Immature natural killer cell (primary cell): ENCODE data around the gene ARMC6. TPM values are rescaled to one million over a fixed set of nuclear protein-coding genes. Genes with fewer than 3 reads are reported as not detected.
"Not testable (repeated sequence)": the region's sequence is repeated elsewhere in the genome, so short reads cannot be mapped to it uniquely, and the experiment has no call there.

Source experiments
- DNase-seq, 3 donors: peaks; one replicate each; pipeline ENCODE4 v3.0.0; 2022; ENCODE audit warnings: mixed read lengths in 1 of 3
- H3K27ac Mint-ChIP-seq, 6 donors: one replicate each; pipeline ENCODE4 v1.8.0; 2020; ENCODE audit warnings: mixed read lengths in 6 of 6, mild to moderate bottlenecking in 5 of 6, inconsistent platforms in 4 of 6, moderate library complexity in 3 of 6
- H3K27me3 Mint-ChIP-seq, 3 donors: one replicate each; pipeline ENCODE4 v1.8.0; 2020 to 2021; ENCODE audit warnings: low read depth in 3 of 3, mild to moderate bottlenecking in 3 of 3, mixed read lengths in 3 of 3, moderate library complexity in 3 of 3, inconsistent platforms in 1 of 3
- H3K36me3 Mint-ChIP-seq, 3 donors: one replicate each; pipeline ENCODE4 v1.8.0; 2020; ENCODE audit warnings: mixed read lengths in 3 of 3, inconsistent platforms in 2 of 3, mild to moderate bottlenecking in 2 of 3
- H3K4me1 Mint-ChIP-seq, 2 donors: one replicate each; pipeline ENCODE4 v1.8.0; 2020; ENCODE audit warnings: inconsistent platforms in 2 of 2, mild to moderate bottlenecking in 2 of 2, mixed read lengths in 2 of 2, moderate library complexity in 1 of 2
- H3K4me3 Mint-ChIP-seq, 5 donors: one replicate each; pipeline ENCODE4 v1.8.0; 2020; ENCODE audit warnings: mild to moderate bottlenecking in 5 of 5, mixed read lengths in 5 of 5, inconsistent platforms in 3 of 5, moderate library complexity in 3 of 5
- H3K9me3 Mint-ChIP-seq, 6 donors: one replicate each; pipeline ENCODE4 v1.8.0; 2020; ENCODE audit warnings: mild to moderate bottlenecking in 6 of 6, mixed read lengths in 6 of 6, inconsistent platforms in 4 of 6, moderate library complexity in 3 of 6
- polyA plus RNA-seq, 3 donors: library from polyadenylated mRNA; unstranded; fragments of 300-500 nt; fragmentation: Illumina TruSeq; gene quantifications; one replicate each; pipeline ENCODE4 v1.2.3, GENCODE V29; 2021

Gene ARMC6
- polyA plus RNA-seq, 3 donors from 2014 or later = 45.8 to 58.4 (median 49.9) TPM

- Mint-ChIP-seq H3K27ac (no peak overlapping the region), H3K27me3 (no peaks in the 10 kb centered on the region), H3K4me3 (no peak overlapping the region), H3K36me3 (peaks cover 0 to 10% (median 1%) of the 10 kb centered on the region in 3 donors), H3K9me3 (no peaks in the 10 kb centered on the region), H3K4me1 (peaks cover 0 to 4% of the 10 kb centered on the region in 2 donors)
- DNase-seq = no peak
Observed at GRCh38 chr19:19105365-19106055, 72.1 kb downstream of the ARMC6 start.

GRCh38 chr19:19106056-19106551 lies 72.7 kb downstream of the ARMC6 start:
- H3K4me1 Mint-ChIP-seq = peaks cover 0 to 8% of the 10 kb centered on the region in 2 donors

GRCh38 chr19:19106938-19107337 lies 73.5 kb downstream of the ARMC6 start:
- not testable (repeated sequence) for H3K27ac Mint-ChIP-seq, H3K4me3 Mint-ChIP-seq

More at GRCh38 chr19:19106056-19106551, 72.7 kb downstream of the ARMC6 start:
- DNase-seq = no peak
- Mint-ChIP-seq H3K27ac (peak overlapping the region in 1 of 6 donors; percentile 40), H3K4me3 (no peak overlapping the region), H3K27me3 (no peaks in the 10 kb centered on the region), H3K36me3 (peaks cover 0 to 8% (median 0%) of the 10 kb centered on the region in 3 donors), H3K9me3 (no peaks in the 10 kb centered on the region)

DNA sequence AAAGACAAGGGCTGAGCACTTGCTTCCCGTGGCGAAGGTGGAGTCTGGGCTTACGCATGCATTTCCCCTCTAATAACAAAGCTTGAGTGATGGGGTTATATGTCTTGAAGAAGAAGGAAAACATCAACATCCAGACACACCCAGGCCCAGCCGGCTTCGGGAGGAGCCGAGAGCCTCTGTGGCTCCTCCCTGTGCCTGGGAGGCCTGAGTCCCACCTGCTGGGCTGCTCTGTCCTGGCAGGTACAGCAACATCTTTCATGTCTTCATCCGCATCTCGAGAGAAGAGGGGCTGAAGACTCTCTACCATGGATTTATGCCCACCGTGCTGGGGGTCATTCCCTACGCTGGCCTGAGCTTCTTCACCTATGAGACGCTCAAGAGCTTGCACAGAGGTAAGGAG lies 74.3 kb downstream of the ARMC6 start:
- no peaks in the 10 kb centered on the region for H3K9me3 Mint-ChIP-seq

More at GRCh38 chr19:19106938-19107337, 73.5 kb downstream of the ARMC6 start:
- H3K4me1 Mint-ChIP-seq = peaks cover 0 to 12% of the 10 kb centered on the region in 2 donors
- H3K36me3 Mint-ChIP-seq, DNase-seq, H3K9me3 Mint-ChIP-seq, H3K27me3 Mint-ChIP-seq: not testable (repeated sequence)

More for the DNA sequence above, 74.3 kb downstream of the ARMC6 start:
- Mint-ChIP-seq H3K4me3 (no peak overlapping the region), H3K27ac (no peak overlapping the region), H3K4me1 (peaks cover under 1 to 12% of the 10 kb centered on the region in 2 donors), H3K27me3 (no peaks in the 10 kb centered on the region), H3K36me3 (peaks cover 0 to 8% (median 0%) of the 10 kb centered on the region in 3 donors)
- no peak for DNase-seq

Other genes starting within 250 kb of the ARMC6 start
- not detected for gene COMP, start 242.3 kb upstream of the ARMC6 start, polyA plus RNA-seq
- gene UPF1, start 201.6 kb upstream of the ARMC6 start, polyA plus RNA-seq = 10 to 100 TPM in 1 of 3 donors, 1 to 10 TPM in 2; 1.1 to 16.6 (median 5.2) TPM
- gene CERS1, start 137.4 kb upstream of the ARMC6 start, polyA plus RNA-seq = not detected
- 100 to 1,000 TPM; 378 to 407 (median 401) TPM for gene COPE, start 114.2 kb upstream of the ARMC6 start, polyA plus RNA-seq
- gene DDX49, start 113.9 kb upstream of the ARMC6 start, polyA plus RNA-seq = 10 to 100 TPM; 33.1 to 54.2 (median 48.9) TPM
- under 1 TPM in 1 of 3 donors, not detected in 2; 0.47 TPM for gene HOMER3, start 92.4 kb upstream of the ARMC6 start, polyA plus RNA-seq
- 10 to 100 TPM in 1 of 3 donors, 1 to 10 TPM in 2; 7.4 to 19.4 (median 7.9) TPM for gene SUGP2, start 86 bp upstream of the ARMC6 start, polyA plus RNA-seq
- gene SLC25A42, start 30.4 kb downstream of the ARMC6 start, polyA plus RNA-seq = 10 to 100 TPM; 10.4 to 24.8 (median 12.9) TPM
- gene TMEM161A, start 104.9 kb downstream of the ARMC6 start, polyA plus RNA-seq = 10 to 100 TPM; 22.0 to 44.4 (median 32.3) TPM
- under 1 TPM in 2 of 3 donors, not detected in 1; 0.35 to 0.82 TPM for gene MEF2B, start 136.7 kb downstream of the ARMC6 start, polyA plus RNA-seq
- 10 to 100 TPM; 20.3 to 29.6 (median 26.9) TPM for gene BORCS8, start 158.5 kb downstream of the ARMC6 start, polyA plus RNA-seq
- gene RFXANK, start 158.7 kb downstream of the ARMC6 start, polyA plus RNA-seq = 100 to 1,000 TPM in 1 of 3 donors, 10 to 100 TPM in 2; 93.2 to 105 (median 93.4) TPM
- gene NR2C2AP, start 169.8 kb downstream of the ARMC6 start, polyA plus RNA-seq = 10 to 100 TPM; 15.4 to 27.2 (median 26.8) TPM
- not detected for gene NCAN, start 178.4 kb downstream of the ARMC6 start, polyA plus RNA-seq
- gene TM6SF2, start 239.7 kb downstream of the ARMC6 start, polyA plus RNA-seq = not detected